ENCODE data around the gene TULP4.
"Not testable (repeated sequence)": the region's sequence is repeated elsewhere in the genome, so short reads cannot be mapped to it uniquely, and the experiment has no call there.

The TULP4 gene

GRCh38 chr6:158477722-158478121, 165.5 kb downstream of the TULP4 start:
- DNase-seq: not testable (repeated sequence)

GRCh38 chr6:158480989-158481388, 168.7 kb downstream of the TULP4 start:
- DNase-seq: no peak

- DNase-seq: no peak
These were observed 169.6 kb downstream of the TULP4 start for GRCh38 chr6:158481690-158482473.

GRCh38 chr6:158485431-158485830, 173.2 kb downstream of the TULP4 start:
- no peak for DNase-seq

GRCh38 chr6:158487495-158487894, 175.2 kb downstream of the TULP4 start:
- DNase-seq: no peak

- DNase-seq: no peak
These were observed 175.8 kb downstream of the TULP4 start for GRCh38 chr6:158488065-158488464.

- no peak for DNase-seq
These were observed 177.2 kb downstream of the TULP4 start for GRCh38 chr6:158489441-158489840.

GRCh38 chr6:158492881-158493280, 180.6 kb downstream of the TULP4 start:
- no peak for DNase-seq

- no peak for DNase-seq
These were observed 184.4 kb downstream of the TULP4 start for GRCh38 chr6:158496700-158497099.

- no peak for DNase-seq
These were observed 185.4 kb downstream of the TULP4 start for GRCh38 chr6:158497620-158498019.

GRCh38 chr6:158498362-158498761, 186.1 kb downstream of the TULP4 start:
- no peak for DNase-seq

- no peak for DNase-seq
These were observed 187.3 kb downstream of the TULP4 start for GRCh38 chr6:158499601-158500000.

GRCh38 chr6:158500016-158500735, 187.9 kb downstream of the TULP4 start:
- DNase-seq: no peak

GRCh38 chr6:158501360-158502262, 189.3 kb downstream of the TULP4 start:
- no peak for DNase-seq

GRCh38 chr6:158502263-158502950, 190.1 kb downstream of the TULP4 start:
- DNase-seq: no peak

GRCh38 chr6:158503222-158503621, 191.0 kb downstream of the TULP4 start:
- no peak for DNase-seq

- no peak for DNase-seq
These were observed 191.6 kb downstream of the TULP4 start for GRCh38 chr6:158503846-158504245.

GRCh38 chr6:158505194-158505593, 192.9 kb downstream of the TULP4 start:
- DNase-seq: no peak

- DNase-seq: peak; percentile 19
These were observed 194.3 kb downstream of the TULP4 start for GRCh38 chr6:158506601-158507000.

GRCh38 chr6:158507174-158507573, 194.9 kb downstream of the TULP4 start:
- DNase-seq: no peak

- no peak for DNase-seq
These were observed 196.2 kb downstream of the TULP4 start for GRCh38 chr6:158508450-158508849.

- DNase-seq: no peak
These were observed 197.2 kb downstream of the TULP4 start for GRCh38 chr6:158509465-158509864.

GRCh38 chr6:158512809-158513208, 200.5 kb downstream of the TULP4 start:
- DNase-seq: no peak
